Kidney glomerular epithelial cell (primary cell): ENCODE data around the gene C19orf73.

Experiments used
- DNase-seq: peaks from one replicate; lab custom pipeline; 2025; lab: John Stamatoyannopoulos, UW

Gene C19orf73

GRCh38 chr19:49101160-49101559, 17.8 kb downstream of the C19orf73 start:
- no peak for DNase-seq

- no peak for DNase-seq
These were observed 20.1 kb downstream of the C19orf73 start for GRCh38 chr19:49098795-49099194.

DNA sequence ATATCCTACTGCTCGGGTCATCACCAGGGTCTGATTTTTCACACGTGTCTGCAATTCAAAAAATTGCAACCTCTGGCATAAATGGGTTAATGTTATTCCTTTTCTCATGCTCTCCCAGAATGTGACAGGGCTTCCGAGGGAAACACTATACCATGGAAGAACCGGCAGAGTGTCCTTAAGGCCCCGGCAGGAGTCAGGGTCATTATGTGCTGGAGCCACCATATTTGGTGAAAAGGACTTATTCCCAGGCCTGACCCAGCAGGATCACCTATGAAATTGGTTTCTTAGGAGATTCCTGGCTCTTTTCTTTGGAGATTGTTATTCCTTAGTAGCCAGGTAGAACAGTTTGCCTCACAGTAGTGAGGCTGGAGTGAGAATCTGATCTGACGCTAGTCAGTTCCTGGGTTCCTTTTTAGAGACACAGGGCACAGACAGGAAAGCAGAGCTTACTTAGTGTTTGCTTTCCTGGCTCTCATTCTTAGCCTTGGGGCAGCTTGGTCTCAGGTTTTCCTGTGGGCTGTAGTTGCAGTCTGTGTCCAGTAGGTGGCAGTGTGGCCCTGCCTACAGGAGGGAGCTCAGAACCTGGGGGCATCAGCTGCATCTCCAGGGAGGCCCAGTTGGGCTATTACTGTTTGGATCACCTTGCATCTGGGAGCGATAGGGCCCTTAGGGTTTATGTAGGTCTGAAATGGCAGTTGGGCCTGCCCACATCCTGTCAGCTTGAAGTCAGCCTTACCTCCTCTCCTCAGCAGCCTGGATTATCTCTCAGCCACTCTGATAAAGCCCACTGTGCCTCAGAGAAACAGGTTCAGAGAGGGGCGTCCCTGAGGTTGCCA, 21.3 kb downstream of the C19orf73 start:
- peak; percentile 44 for DNase-seq

GRCh38 chr19:49094505-49095482, 24.1 kb downstream of the C19orf73 start:
- DNase-seq: no peak

DNA sequence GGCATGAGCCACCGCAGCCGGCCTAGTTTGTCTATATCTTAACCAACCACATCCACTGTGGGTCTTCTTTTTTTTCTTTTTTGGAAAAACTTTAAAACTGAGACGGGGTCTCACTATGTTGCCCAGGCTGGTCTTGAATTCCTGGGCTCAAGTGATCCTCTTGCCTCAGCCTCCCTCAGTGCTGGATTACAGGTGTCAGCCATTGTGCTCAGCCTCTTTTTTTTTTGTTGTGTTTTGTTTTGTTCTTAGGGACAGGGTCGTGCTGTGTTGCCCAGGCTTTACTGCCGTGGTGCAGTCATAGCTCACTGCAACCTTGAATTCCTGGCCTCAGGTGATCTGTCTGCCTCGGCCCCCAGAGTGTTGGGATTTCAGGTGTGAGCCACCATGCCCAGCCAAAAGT, 26.3 kb downstream of the C19orf73 start:
- no peak for DNase-seq

DNA sequence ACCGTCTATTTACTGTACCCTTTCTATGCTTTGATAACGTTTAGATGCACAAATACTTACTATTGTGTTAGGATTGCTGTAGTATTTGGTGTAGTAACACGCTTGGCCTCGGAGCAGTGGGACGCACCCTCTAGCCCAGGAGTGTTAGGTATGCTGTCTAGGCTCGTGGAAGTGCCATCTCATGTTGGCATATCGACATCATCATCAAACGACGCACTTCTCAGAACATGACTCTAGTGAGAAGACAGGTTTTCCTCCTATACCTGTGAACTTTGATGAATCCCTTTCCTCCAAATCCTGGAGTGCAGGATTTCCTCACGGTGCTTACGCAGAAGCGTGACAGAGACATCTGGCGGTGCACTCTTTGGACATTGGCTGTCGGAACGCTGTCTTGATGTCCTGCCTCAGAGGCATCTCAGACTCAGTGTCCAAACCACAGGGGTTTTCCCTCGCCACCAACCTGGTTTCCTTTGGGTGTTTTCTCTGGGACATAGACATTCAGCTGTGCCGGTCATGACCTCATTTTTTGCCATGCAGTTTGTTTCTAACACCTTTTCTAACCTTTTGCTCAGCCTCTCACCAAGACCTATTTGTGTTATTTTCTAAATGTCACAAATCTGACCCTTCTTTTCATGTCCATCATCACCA, 27.4 kb downstream of the C19orf73 start:
- no peak for DNase-seq

GRCh38 chr19:49086296-49086695, 32.6 kb downstream of the C19orf73 start:
- DNase-seq: no peak

DNA sequence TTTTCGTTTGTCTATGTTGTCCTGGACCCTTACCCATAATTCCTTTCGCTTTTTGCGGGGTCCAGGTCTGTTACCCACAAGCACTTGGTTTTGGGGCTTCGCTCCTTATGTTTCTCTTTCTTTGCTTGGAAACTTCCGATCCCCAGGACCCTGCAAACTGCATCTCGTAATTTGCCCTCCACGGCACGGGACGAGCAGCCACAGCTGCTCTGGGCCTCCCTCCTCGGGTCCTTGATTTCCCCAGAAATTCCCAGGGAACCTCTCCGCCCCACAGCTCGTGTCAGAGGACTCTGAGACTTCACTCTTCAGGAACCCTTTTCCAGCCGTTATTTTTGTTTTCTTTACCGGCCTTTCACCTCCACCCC, 33.1 kb downstream of the C19orf73 start:
- no peak for DNase-seq

GRCh38 chr19:49085020-49085867, 33.7 kb downstream of the C19orf73 start, which contains the start of gene SNRNP70:
Gene SNRNP70 (plus strand): TSS chr19:49085451. CDS start chr19:49086415, 964 bp downstream.
- DNase-seq: peak; percentile 97

DNA sequence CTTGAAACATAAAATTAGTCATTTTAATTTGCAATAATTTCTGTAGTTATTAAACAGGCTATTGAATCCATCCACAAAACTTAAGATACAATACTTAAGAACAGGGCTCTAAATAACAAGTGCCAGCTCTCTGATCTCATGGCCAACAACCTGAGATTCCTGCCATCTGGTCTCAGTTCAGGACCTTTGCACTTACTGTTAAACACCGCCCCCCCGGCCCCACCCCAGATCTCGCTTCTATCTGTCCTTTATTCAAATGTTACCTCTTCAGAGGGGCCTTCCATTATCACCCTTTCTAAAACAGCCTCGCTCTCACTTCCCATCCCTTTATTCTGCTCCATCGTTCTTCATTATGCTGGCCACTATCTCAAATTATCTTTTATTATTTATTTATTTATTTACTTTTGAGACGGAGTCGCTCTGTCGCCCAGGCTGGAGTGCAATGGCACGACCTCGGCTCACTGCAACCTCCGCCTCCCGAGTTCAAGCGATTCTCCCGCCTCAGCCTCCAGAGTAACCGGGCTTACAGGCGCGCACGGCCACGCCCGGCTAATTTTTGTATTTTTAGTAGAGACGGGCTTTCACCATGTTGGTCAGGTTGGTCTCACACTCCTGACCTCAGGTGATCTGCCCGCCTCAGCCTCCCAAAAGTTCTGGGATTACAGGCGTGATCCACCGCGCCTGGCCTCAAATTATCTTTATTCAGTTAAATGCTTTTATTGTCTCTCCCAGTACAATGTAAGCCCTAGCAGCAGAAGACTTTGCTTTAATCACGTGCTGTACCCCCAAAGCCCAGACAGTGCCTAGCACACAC, 34.5 kb downstream of the C19orf73 start:
- no peak for DNase-seq

- DNase-seq: no peak
These were observed 37.7 kb downstream of the C19orf73 start for GRCh38 chr19:49081273-49081672.

- no peak for DNase-seq
These were observed 38.6 kb downstream of the C19orf73 start for GRCh38 chr19:49080392-49080791.

GRCh38 chr19:49074869-49075268, 44.1 kb downstream of the C19orf73 start:
- peak; percentile 65 for DNase-seq

DNA sequence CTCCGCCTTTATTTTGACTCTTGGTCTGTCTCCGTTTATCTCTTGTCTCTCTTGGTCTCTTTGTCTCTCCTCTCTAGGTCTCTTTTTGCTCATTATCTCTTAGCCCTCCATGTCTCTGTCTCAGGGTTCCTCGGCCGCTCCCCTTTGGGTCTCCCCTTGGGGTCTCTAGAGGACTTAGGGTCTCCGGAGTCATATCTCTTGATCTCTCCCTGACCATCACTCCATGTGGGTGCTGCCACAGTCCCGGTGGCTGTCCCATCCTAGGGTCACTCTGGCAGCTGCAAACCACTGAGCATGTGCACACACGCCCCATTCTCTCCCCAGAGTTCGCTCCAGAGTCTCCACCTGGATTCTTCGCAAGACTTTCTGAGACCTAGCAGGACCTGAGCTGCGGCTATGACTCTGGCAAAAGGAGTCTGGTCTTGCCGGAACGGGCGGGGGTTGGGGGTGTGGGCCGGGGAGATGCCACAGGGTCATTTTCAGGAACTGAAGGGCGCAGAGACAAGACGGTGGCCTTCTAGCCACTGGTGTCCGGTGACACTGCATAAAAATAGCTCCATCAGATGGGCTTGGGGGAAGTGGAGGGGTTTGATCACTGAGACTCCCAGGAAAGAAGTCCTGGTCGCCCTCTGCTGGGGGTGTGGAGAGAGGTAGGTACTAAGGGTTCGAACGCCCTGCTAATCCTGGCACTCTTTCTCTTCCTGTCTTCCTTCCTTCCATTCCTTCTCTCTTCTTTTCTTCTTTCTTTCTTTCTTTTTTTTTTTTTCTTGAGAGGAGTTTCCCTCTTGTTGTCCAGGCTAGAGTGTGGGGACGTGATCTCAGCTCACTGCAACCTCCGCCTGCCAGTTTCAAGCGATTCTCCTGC, 45.2 kb downstream of the C19orf73 start:
- DNase-seq: no peak

GRCh38 chr19:49071860-49072547, 46.9 kb downstream of the C19orf73 start:
- no peak for DNase-seq

GRCh38 chr19:49070416-49070815, 48.5 kb downstream of the C19orf73 start:
- DNase-seq: no peak

- DNase-seq: no peak
These were observed 49.9 kb downstream of the C19orf73 start for GRCh38 chr19:49069026-49069425.
